Esophagus squamous epithelium (tissue), 5 donors: Measurements from ENCODE around the gene PAPSS2. TPM values are rescaled to one million over a fixed set of nuclear protein-coding genes. Genes with fewer than 3 reads are reported as not detected.

Source experiments
- DNase-seq: peaks from one replicate; lab custom pipeline; 2025; lab: John Stamatoyannopoulos, UW
- H3K27ac ChIP-seq, 4 donors: fragments of 200-600 bp; sonication (generic); one replicate each; pipeline ENCODE4 v1.5.1; 2016 to 2019; ENCODE audit warnings: mild to moderate bottlenecking in 1 of 4
- H3K27me3 ChIP-seq, 4 donors: fragments of 200-600 bp; sonication (generic); 1 replicate in 3 of 4; 2 replicates in 1 of 4; pipeline versions ENCODE4 v1.5.1 to v1.6.0; 2017 to 2021; ENCODE audit warnings: antibody characterized with exemption in 1 of 4
- H3K36me3 ChIP-seq, 3 donors: fragments of 200-600 bp; sonication (generic); one replicate each; pipeline ENCODE4 v1.5.1; 2016 to 2019
- H3K4me1 ChIP-seq, 3 donors: fragments of 200-600 bp; sonication (generic); one replicate each; pipeline ENCODE4 v1.5.1; 2017 to 2019
- H3K4me3 ChIP-seq, 4 donors: fragments of 200-600 bp; sonication (generic); 1 replicate in 3 of 4; 2 replicates in 1 of 4; pipeline ENCODE4 v1.5.1; 2016 to 2019; ENCODE audit warnings: mild to moderate bottlenecking in 2 of 4, moderate library complexity in 1 of 4
- H3K9me3 ChIP-seq, 3 donors: fragments of 200-600 bp; sonication (generic); one replicate each; pipeline ENCODE4 v1.5.1; 2016 to 2019
- POLR2A ChIP-seq, 4 donors: fragments of 450-650 bp; IDR thresholded peaks; one replicate each; pipeline ENCODE4 v1.6.1; 2017; ENCODE audit warnings: antibody characterized with exemption in 4 of 4, mild to moderate bottlenecking in 4 of 4, moderate library complexity in 3 of 4
- WGBS, 2 donors: methylation state at CpG; one replicate each; pipeline ENCODE4 v1.1.5; 2018; 5-methylcytosine and 5-hydroxymethylcytosine counted together
- intact Hi-C: fragments of 100-400 bp; cut with DNase I; formaldehyde crosslinking; loops from one replicate; pipeline ENCODE4 v1.15.0; 2022
- total RNA-seq, 4 donors: library from RNA; depleted of rRNA; stranded (reverse); fragments of >200 nt; gene quantifications; one replicate each; pipeline ENCODE4 v1.1.0, GENCODE V29; 2016
- TF ChIP-seq, protein P1 (sequence below), 6 experiments: fragments of 450-650 bp in 4 of 6; fragments of 200-600 bp in 2 of 6; sonication (generic) in 2 of 6; IDR thresholded peaks; one replicate each; pipeline ENCODE4 v1.5.1; 2016 to 2019; ENCODE audit warnings: antibody characterized with exemption in 6 of 6, mild to moderate bottlenecking in 4 of 6, moderate library complexity in 4 of 6
- donor health status: DM: yes; HTN: yes; CAD: no.

PAPSS2 gene
- total RNA-seq, 4 donors from 2014 or later = 1.8 to 13.3 (median 11.0) TPM

DNA sequence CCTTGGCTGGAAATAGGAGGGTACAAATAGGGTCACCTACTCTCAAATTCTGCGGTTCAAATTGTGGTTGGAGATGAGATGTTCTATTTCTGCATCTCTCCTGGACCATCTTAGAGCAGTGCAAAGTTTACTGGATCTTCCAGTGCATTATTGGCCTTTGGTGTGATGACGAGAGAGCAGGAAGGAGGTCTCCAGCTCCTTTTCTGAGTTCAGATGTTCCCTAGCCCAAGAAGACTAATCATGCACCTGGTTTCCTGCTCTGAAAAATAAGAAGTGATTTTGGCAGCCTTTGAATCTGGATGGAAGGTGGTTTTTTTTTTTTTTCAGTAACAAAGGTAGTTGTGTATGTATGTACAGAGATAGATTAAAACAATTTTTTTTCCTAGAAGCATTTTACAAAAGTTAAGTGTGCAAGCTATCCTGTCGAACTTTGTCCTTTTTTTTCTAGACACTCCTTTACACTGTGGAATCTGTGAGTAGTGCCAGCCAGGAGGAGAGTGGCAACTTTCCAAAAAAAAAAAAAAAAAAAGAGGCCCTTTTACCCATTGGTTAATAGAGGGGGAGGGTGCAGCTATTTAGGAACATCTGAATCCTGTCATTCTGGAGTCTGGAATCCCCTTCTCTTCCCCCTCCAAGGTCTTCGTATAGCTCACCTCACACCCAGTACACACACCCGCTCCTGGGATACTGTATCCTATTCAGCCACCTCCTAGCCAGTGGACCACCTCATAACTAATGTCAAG lies 26.3 kb downstream of the PAPSS2 start:
- no peaks in the 10 kb centered on the region for H3K27me3 ChIP-seq
- H3K27ac ChIP-seq = no peak overlapping the region
- H3K36me3 ChIP-seq = no peaks in the 10 kb centered on the region
- TF ChIP-seq POLR2A (IDR thresholded peaks at IDR 0.05) = no peak
- TF ChIP-seq, protein P1, sequence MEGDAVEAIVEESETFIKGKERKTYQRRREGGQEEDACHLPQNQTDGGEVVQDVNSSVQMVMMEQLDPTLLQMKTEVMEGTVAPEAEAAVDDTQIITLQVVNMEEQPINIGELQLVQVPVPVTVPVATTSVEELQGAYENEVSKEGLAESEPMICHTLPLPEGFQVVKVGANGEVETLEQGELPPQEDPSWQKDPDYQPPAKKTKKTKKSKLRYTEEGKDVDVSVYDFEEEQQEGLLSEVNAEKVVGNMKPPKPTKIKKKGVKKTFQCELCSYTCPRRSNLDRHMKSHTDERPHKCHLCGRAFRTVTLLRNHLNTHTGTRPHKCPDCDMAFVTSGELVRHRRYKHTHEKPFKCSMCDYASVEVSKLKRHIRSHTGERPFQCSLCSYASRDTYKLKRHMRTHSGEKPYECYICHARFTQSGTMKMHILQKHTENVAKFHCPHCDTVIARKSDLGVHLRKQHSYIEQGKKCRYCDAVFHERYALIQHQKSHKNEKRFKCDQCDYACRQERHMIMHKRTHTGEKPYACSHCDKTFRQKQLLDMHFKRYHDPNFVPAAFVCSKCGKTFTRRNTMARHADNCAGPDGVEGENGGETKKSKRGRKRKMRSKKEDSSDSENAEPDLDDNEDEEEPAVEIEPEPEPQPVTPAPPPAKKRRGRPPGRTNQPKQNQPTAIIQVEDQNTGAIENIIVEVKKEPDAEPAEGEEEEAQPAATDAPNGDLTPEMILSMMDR (IDR thresholded peaks at IDR 0.05) = no peak
- no peak overlapping the region for H3K4me3 ChIP-seq
- WGBS, 2 donors = 66 to 68% methylated on average over 5 of the region's 5 CpGs
- no peak for DNase-seq
- H3K4me1 ChIP-seq = no peaks in the 10 kb centered on the region
- no peaks in the 10 kb centered on the region for H3K9me3 ChIP-seq
- intact Hi-C loops = no loop called here

DNA sequence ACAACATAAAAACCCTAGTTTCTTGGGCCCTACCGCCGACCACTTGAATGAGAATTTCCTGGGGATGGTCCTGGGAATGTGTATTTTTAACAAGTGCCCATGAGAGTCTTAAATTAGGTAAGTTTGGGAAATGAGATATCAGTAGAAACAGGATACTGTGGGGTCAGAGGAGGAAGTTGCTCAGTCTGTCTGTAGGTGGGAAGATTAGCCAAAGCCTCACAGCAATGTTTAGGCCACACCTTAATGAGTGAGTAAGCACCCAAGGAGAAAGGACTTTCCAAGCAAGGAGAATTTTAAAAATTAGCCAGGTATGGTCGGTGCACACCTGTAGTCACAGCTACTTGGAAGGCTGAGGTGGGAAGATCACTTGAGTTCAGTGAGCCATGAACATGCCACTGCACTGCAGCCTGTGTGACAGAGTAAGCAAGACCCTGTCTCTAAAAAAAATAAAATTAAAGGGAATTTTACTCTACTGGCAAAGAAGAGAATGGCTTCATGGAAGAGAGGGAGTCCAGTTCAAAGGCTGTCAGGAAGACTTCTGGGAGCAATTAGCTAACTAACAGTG lies 31.9 kb downstream of the PAPSS2 start:
- H3K36me3 ChIP-seq = no peaks in the 10 kb centered on the region
- H3K27me3 ChIP-seq = no peaks in the 10 kb centered on the region
- no peak overlapping the region for H3K4me3 ChIP-seq
- DNase-seq = no peak
- H3K9me3 ChIP-seq = no peaks in the 10 kb centered on the region
- intact Hi-C loops = no loop called here
- H3K27ac ChIP-seq = no peak overlapping the region
- H3K4me1 ChIP-seq = peaks cover 0 to 8% (median 0%) of the 10 kb centered on the region in 3 donors
- TF ChIP-seq, protein P1 (IDR thresholded peaks at IDR 0.05) = no peak
- no peak for TF ChIP-seq POLR2A (IDR thresholded peaks at IDR 0.05)
- 53 to 59% methylated on average over 3 of the region's 3 CpGs for WGBS, 2 donors

DNA sequence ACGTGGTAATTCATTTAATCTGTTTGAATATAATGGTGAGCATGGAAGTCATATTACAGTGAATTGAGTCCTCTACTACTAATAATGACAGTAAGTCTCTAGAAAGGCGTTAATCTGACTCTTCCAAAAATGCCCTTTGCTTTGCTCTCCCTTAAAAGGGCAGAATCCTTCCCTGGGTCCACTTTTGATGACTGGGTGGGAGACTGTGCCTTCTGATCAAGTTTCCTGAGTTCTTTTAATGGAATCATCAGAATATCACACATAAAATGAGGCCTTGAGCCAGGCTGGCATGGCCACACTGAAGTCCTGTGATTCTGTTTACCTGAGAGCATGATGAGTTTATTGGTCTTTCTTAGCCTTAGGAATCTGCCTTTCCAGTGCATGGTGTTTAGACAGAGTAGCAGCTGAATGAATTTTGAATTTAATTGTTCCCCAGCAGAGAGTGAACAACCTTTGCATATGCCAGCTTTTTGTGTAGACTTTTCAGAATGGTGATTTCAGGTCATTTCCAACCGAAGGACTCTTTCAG lies 33.3 kb downstream of the PAPSS2 start:
- Histone ChIP-seq H3K27me3 (no peaks in the 10 kb centered on the region), H3K4me1 (peaks cover 0 to 8% (median 0%) of the 10 kb centered on the region in 3 donors), H3K27ac (no peak overlapping the region), H3K9me3 (no peaks in the 10 kb centered on the region), H3K36me3 (no peaks in the 10 kb centered on the region), H3K4me3 (no peak overlapping the region)
- WGBS, 2 donors = 80 to 83% methylated on average over 3 of the region's 3 CpGs
- TF ChIP-seq, protein P1 (IDR thresholded peaks at IDR 0.05) = no peak
- no peak for TF ChIP-seq POLR2A (IDR thresholded peaks at IDR 0.05)
- no peak for DNase-seq
- intact Hi-C loops = no loop called here

DNA sequence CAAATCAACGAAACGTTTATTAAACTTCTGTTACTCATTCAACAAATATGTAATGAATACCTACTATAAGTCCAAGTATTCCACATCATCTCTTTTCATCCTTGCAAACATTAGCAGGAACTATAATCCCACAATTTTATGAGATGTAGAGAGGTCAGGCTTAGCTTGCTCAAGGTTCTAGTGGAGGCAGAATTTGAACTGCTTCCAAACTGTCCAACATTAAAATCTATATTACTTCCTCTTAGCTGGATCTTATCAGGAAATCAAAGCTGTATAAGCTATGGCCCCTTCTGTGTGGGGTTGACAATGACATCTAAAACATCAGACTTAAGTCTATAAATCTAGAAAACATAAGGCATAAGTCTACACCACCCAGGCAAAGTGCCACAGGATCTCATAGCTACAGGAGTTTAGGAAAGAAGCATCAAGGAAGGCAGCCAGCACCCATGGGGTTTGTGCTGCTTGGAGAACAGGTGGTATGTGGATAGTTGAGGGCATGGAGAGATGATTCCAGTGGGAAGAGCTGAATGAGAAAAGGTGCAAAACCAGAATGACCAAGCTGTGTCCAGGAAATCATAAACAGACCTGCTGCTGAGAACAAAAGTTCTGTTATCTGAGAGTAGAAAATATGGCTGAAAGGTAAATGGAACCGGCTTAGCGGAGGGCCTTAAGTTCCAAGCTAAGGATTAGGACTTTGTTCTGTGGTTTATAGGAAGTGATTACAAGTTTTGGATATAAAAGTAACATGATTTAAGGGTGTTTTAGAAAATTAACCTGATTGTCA lies 34.5 kb downstream of the PAPSS2 start:
- H3K27me3 ChIP-seq = no peaks in the 10 kb centered on the region
- H3K9me3 ChIP-seq = no peaks in the 10 kb centered on the region
- intact Hi-C loops = no loop called here
- no peak overlapping the region for H3K27ac ChIP-seq
- H3K4me1 ChIP-seq = peaks cover 0 to 8% (median 0%) of the 10 kb centered on the region in 3 donors
- no peak overlapping the region for H3K4me3 ChIP-seq
- TF ChIP-seq, protein P1 (IDR thresholded peaks at IDR 0.05) = no peak
- TF ChIP-seq POLR2A (IDR thresholded peaks at IDR 0.05) = no peak
- DNase-seq = no peak
- 79 to 81% methylated on average over 4 of the region's 4 CpGs for WGBS, 2 donors
- no peaks in the 10 kb centered on the region for H3K36me3 ChIP-seq
